ENCODE results near the gene GAL3ST2.
"Not testable (repeated sequence)": the region's sequence is repeated elsewhere in the genome, so short reads cannot be mapped to it uniquely, and the experiment has no call there.

The GAL3ST2 gene

DNA sequence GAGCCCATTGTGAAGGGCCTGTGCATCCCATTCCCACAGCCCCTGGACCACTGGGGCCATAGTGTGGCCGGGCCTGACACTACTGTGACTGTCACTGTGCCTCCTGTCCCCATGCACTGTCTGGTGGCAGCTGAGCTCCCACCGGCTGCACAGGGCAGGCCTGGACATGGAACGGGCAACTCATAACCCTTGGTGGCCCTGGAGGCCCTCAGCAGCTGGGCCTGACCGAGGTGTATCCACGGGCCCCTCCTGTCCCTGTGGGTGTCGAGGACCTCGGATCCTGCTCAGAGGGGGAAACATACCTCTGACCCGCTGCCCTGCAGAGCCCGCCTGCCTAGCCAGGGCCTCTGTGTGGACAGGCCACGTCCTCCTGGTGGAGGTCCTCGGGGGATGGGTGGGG lies 7.8 kb upstream of the GAL3ST2 start:
- no peak for DNase-seq (ENCODE audit: low read depth in 2 of 2)

DNA sequence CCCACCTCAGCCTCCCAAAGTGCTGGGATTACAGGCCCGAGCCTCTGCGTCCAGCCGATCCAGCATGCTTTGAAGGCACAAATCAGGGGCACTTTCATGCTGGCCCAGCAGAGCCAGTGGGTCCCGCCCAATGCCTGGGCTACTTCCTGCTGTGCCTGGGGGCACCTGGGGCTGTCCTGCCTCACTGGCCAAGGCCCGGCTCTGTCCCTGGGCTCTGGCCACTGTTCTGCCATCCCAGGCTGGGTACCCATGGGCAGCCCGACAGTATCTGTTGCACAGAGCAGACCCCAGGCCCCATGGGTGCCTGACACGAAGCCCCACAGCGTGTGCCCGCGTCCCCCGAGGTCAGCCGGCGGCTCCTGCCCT lies 6.8 kb upstream of the GAL3ST2 start:
- DNase-seq (ENCODE audit: low read depth in 2 of 2), result no peak

DNA sequence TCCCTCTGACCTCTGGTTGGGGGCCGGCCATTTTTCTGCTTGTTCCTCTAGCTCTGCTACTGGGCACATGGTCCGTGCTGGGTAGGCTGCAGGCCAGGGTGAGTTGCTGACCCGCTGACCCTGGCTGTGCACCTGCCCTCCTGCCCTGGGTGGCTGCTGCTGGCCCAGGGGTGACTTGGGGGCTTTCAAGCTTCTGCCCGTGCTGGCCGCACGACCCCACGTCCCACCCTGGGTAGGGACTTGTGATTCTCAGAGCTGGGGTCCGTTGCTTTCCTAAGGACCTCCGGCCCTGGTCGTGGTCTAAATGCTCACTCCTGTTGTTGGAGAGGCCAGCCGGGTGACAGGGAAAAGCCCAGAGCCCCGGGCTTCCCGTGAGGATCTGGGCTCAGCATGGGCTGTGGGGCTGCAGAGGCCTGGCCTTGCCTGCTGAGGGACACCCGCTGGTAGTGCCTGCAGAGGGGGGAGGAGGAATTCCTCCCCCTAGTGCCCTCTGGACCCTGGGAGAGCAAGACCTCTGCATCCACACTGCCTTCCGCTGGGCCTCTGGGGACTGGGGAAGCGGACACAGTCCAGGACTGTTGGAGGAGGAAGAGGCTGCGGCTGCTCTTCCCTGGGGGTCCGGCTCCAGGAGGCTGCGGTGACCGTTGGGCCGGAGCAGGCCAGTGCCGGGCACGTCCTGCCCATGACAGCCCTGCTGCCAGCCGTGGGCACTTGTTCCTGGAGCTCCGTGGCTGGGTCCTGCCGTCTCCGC lies 6.3 kb upstream of the GAL3ST2 start:
- DNase-seq (ENCODE audit: low read depth in 2 of 2), result no peak

DNA sequence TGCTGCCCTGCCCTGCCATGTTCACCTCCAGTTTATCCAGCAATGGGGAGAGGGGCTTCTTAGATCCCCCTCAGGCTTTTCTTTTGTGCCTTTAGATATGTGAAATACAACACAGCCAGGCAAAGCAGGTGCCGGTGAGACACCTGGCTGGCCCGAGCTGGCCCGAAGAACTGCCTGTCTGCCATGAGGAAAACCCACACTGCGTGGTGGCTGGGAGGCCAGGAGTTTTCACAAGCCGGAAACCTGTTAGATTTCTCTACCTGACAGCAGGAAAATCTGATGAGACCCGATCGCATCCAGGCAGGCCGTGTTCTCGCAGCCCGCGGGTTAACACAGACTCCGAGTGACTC lies 5.7 kb upstream of the GAL3ST2 start:
- no peak for DNase-seq (ENCODE audit: low read depth in 2 of 2)

DNA sequence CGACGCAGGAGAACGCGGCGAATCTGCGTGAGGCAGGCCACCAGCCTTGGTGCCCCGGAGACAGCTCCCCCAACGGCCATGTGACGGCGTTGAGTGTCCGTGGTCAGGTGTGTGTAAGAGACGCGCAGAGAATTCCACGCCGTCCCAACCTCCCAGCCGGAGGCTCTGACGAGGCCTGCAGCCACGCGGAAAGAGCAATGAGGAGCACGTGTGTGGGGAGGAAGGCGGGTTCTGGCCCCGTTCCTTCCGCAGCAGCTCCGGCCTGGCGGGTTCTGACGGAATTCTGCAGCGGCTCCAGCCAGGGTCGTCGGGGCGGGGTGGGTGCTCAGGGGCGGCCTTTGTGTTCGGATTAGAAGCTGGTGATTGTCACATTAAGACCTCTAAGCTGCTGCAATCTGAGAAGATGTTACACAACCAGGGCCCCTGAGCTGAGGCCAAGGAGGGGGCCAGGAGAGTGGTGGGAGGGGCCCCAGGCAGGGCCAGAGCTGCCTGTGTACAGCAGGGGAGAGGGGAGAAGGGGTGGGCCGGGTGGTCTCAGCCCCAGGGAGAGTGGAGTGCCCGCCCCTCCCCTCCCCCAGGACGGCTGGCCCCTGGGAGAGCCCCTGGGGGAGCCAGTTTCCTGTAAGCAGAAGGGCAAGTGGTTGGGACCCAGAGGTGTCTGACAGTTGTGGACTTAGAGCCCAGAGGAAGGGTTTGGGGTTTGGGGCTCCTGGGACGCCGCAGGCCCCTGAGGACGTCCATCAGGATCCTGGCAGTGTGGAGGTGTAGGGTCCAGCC lies 5.1 kb upstream of the GAL3ST2 start:
- DNase-seq (ENCODE audit: low read depth in 2 of 2), result peak; percentile 19 to 21

DNA sequence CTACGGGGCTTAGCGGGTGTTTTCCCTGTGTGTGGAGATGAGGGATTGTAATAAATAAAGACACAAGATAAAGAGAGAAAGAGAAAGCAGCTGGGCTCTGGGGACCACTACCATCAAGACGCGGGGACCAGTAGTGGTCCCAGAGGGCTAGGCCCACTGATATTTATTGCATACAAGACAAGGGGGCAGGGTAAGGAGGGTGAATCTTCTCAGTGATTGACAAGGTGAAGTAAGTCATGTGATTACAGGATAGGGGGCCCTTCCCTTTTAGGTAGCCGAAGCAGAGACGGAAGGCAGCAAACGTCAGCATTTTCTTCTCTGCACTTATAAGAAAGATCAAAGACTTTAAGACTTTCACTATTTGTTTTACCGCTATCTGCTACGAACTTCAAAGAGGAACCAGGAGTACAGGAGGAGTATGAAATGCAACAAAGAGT lies 4.5 kb upstream of the GAL3ST2 start:
- no peak for DNase-seq (ENCODE audit: low read depth in 2 of 2)

DNA sequence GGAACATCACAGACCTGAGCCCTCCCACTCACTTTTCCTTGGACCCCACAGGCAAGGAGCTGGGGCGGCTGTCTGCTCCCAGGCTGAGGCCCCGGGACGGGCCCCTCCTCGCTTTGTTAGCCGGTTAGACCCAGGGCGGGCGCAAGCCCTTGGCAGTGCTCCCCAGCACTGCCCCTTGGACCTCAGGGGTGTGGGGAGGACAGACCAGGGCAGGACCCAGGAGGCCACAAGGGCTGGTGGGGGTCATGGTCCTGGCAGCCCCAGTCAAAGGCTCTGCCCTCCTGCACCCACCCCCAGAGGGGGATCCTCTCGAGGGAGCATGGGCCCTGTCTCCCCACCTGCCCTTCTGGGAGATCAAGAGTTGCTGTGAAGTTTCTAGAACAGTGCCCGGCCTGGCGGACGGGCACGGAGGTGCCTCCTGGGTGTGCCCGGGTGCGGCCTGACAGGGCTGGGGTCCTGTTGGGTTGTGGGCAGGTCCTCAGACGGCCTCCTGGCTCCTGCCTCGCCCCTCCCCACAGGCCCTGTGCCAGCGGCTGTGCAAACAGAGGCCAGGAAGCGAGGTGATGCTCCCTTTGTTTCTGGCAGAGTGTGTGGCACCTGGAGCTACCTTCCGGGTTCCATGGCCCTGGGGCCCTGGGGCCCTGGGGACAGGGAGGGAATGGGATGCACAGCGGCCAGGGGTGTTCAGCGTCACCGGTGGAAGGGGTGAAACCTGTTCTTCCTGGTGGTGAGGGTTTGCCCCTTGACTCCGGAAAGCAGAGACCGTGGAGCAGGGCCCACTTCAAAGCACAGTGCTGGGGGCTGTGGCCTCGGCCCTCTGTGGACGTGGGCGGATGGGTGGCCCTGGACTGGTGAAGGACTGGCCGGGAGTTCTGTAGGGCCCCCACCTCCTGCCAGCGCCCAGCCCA lies 2.9 kb upstream of the GAL3ST2 start:
- DNase-seq (ENCODE audit: low read depth in 2 of 2), result no peak

DNA sequence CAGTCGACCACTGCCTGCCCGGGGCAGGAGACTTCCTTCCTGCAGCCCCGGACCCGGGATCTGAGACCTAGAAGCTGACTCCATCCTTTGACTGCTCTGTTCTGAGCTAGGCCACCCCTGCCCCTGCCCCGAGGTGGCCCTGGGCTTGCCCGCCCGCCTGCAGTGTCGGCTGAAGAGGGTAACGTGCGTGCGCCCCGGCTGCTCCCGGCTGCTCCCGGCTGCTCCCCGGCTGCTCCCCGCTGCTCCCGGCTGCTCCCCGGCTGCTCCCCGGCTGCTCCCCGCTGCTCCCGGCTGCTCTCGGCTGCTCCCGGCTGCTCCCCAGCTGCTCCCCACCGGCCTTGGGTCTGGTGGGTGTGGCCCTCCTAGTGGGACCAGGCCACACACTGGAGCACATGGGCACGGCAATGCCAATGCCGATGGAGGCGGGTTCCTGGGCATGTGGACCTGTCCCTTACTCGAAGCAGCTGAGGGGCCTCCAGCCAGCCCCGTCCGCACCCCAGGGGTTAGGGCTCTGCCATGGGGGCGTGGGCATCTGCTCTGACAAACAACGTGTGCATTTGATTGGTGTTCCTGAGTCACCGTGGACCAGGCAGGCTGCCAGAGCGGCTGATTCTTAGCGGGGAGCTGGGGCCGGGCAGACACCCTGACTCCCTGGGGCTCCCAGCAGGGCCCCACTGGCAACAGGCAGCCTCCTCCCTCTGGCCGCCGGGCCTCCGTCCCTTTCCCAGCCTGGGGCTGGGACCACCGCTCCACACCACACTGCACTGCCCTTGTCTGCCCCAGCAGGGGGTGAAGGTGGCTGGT lies 2.0 kb upstream of the GAL3ST2 start:
- DNase-seq (ENCODE audit: low read depth in 2 of 2), result peak; percentile 44 to 54

DNA sequence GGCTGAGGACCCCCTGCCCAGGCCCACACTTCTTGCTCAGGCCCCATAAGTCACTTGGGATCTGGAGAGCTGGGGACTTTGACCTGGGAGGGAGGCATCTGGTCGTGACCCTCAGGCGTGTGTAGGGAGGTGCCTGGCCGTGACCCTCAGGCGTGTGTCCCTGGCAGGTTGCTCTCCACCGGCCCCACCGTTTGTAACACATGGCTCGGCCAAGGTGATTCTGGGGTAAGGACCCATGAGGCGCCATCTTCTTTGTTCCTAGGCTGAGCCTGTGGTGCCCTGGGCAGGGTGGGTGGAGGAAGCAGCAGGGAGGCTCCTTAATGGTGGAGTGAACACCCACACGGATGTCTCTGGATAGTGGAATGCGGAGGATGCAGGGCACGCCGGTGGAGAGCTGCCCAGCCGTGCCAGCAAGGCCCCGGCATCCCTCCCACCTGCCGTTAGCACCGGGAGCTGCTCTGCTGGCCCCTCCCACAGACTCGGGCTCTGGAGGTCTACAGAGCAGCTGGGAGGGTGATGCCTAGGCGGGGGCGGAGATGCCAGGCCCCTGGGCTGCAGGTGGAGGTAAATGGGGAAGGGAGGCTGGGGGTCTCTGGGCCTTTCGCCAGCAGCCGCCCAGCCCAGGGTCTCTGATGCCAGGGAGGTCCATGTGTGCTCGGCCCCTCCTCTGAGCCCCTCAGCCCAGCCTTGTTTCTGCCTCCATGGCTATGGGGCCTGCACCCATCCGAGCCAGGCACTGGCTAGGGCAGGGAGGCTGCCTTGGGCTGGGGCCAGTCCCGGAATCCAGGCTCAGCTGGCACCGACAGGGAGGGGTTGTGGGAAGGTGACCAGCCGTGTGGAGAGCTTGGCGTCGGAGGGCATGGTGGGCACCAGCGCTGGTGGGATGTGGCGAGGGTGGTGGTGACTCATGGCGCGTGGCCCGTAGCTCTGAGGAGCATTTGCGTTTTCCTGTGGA lies 1.1 kb upstream of the GAL3ST2 start:
- DNase-seq (ENCODE audit: low read depth in 2 of 2), result no peak

DNA sequence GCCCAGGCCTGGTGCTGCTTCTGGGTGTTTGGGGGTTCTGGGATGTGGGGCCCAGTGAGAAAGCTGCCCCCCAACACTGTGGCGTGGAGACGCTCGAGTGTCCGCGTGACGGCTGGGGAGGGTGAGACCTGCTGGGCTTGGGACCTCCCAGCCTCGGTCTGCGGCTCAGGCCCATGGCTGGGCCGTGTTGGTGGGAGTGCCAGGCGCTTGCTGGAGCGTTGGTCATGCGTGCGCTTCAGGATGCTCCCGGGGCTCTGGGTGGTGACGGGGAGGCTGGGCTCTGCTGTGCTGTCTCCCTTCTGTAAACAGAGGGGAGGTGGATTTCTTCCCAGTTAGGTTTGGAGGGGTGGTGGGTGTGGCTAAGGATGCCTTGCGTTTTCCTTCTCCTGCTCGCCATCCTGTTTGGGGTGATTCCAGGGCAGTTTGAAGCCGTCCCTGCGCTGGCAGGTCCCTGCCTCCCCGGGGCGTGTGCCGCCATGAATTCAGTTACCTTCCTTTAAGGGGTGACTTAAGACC lies 606 bp downstream of the GAL3ST2 start:
- no peak for DNase-seq (ENCODE audit: low read depth in 2 of 2)

DNA sequence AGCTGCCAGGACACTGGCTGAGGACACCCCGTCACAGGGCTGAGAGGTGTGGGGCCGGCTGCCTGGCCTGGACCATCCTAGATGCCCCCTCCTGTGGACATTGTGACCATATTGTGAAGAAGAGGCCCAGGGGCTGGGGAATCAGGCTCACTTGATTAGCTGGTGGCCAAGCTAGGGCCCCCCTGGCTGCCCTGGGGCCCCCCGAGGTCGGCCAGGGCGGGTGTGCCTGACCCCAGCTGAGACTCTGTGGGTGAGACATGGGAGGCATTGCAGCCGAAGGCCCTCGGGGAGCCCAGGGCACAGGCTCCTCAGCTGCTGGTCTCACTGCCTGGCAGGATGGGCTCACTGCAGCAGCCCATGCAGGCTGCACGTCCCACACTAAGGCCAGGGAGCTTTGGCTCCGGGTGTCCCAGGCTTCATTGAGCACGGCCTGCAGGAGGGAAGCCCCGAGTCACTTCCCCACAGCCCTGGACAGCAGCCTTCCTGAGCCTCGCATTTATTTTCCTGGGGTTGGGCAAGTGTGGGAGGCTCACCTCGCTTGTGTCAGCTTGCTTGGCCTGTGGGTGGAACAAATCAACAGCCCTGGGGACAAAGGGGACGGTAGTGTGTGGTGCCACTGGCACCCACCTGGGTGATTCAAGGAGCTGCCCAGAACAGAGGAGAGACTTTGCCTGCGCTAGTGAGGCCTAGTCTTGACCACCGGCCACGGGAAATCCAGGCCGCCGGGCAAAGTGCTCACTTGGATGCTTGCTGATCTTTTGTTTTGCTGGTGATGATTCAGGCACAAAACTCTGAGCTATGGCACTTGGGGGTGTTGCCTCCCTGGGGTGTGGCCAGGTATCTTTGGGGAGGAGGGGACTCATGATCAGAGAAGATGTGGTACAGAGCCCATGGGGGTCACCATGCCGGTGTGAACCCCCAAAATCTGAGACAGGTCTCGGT lies 1.3 kb downstream of the GAL3ST2 start:
- no peak for DNase-seq (ENCODE audit: low read depth in 2 of 2)

DNA sequence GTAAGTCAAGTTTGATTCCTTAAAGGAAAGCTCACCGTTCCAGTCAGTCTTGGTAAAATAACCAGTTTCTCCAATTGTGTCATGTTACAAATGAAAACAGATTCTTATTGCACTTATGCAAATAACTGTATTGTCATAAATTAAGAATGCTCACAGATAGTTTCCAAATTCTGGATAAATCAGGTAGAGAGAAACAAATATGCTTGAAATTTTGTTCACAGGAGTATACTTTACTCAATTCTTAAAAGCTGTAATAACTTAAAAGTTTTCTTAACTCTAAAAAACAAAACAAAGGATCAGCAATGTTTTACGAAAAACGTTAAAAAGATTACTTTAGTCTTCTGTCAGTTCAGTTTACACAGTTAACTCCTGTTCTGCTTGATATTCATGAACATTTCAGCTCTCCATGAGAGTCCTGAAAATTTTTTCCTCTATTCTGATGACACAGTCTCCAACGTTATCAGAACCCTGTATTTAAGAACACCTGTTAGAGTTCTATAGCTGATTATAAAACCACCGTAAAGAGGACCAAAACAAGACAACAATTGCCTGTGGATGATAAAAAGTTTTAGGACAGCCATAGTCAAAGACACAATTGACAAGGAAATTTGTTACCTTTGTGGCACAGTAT lies 4.4 kb downstream of the GAL3ST2 start:
- DNase-seq (ENCODE audit: low read depth in 2 of 2), result no peak

DNA sequence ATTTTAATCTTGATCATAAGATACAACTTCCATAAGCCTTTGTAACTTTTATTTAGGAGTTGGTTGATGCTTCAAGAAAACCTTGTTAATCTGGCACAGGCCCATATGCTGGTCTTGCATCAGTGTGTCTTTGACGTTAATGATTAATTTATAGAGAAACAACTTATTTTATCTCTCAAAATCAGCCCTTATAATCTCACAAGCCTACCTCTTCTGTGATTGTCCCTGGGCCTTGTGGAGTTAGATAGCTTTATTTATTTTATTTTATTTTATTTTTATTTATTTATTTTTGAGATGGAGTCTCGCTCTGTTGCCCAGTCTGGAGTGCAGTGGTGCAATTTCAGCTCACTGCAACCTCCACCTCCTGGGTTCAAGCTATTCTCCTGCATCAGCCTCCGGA lies 5.4 kb downstream of the GAL3ST2 start:
- DNase-seq (ENCODE audit: low read depth in 2 of 2), result not testable (repeated sequence)

DNA sequence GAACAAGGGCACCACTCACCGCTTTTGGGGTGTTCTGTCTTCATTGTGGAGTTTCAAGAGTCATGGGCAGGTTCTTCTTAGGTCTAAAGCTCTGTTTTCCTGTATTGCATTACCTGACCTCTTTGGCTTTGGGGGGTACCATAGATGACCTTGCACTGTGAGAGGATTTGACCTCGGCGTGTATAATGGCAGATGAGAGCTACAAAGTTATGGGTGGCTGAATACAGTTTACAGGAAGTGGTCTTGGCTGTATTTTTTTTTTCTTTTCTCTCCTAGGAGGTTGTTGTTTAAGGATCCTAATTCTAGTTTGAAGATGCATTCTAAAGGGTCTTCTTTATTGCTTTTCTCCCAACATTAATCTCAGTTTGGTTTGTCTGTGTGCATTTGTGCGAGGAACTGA lies 11.5 kb downstream of the GAL3ST2 start:
- no peak for DNase-seq (ENCODE audit: low read depth in 2 of 2)

DNA sequence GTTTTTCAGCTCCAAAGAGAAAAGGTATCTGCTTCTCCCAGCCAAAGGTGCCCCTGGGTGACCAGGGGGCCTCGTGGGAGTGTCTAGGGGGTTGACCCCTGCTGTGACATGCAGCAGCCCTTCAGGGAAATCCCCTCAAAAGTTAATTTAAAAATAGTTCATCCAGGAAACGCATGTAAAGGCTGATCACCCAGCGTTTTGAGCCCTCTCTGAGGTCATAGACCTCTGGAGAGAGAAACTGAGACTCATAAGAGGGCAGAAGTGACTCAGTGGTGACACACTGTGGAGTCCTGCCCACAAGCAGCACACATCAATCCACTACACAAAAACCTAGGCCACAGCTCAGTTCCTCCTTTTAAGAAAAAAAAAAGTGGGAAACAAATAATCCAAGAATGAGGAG lies 11.9 kb downstream of the GAL3ST2 start:
- no peak for DNase-seq (ENCODE audit: low read depth in 2 of 2)

DNA sequence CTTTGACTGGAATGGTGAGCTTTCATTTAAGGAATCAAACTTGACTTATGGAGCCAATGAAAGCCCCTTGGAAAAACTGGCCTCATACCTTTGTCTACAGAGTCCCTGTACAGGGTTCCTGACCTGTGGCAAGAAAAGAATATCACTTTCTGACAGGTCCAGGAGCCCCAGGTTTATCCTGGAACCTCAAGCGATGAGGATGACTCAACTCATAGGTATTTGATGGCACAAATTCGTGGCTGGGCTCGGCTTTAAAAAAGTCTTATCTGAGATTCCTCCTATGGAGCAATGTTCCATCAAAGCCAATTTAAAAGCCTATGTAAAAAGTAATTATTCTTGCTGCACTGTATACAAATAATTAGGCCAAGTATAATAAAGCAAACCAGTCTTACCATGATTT lies 14.8 kb downstream of the GAL3ST2 start:
- DNase-seq (ENCODE audit: low read depth in 2 of 2), result not testable (repeated sequence)

DNA sequence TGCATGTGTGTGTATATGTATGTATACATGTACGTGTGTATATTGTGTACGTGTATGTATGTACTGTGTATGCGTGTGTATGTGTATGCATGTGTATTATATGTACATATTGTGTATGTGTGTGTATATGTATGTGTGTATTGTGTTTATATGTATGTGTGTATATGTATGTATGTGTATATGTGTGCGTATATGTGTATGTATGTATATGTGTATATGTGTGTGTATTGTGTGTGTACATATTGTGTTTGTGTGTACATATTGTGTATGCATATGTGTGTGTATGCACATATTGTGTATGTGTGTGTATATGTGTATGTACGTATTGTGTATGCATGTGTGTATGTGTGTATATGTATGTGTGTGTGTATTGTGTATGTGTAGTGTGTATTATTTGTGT lies 16.8 kb downstream of the GAL3ST2 start:
- DNase-seq (ENCODE audit: low read depth in 2 of 2), result no peak

DNA sequence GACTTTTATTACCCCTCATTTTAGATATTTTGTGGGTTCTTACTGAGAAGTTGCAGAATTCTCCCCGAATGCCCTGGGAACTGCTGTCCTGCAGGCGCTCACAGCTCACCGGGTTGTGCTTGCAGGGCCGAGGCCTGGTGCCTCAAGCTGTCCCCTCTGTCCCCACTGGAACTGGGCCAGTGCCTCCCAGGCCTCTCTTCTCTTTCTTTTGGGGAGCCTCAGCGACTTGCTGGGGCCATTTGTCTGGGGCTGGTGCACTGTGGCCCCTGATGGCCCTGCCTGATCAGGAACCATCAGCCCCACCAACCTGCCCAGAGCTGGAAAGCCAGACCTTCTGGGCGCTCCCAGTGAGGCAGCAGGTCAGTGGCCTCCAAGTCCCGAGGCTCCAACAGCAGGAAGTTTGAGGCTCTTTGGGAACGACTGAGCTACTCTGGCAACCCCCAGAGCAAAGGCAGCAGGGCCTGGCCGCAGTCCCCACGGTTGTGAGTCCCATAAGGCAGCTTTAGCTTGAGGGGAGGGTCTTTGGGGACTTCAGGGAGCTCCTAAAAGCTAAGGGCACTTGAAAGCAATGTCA lies 17.7 kb downstream of the GAL3ST2 start:
- DNase-seq (ENCODE audit: low read depth in 2 of 2), result no peak

Data from fibroblast of skin of left biceps (primary cell).